B cell (primary cell): ENCODE measurements around the gene ZCCHC10. TPM values are rescaled to one million over a fixed set of nuclear protein-coding genes. Genes with fewer than 3 reads are reported as not detected.
"Not testable (repeated sequence)": the region's sequence is repeated elsewhere in the genome, so short reads cannot be mapped to it uniquely, and the experiment has no call there.

Experiments
- ATAC-seq: fragments of 200-7000 bp; cut with Tn5 transposase; one replicate; pipeline ENCODE4 v1.10.0; 2021; ENCODE audit warnings: low read depth, mild to moderate bottlenecking, moderate number of reproducible peaks, moderate library complexity
- CTCF ChIA-PET: fragments of 350-600 bp; sonication (Branson Sonifier 250); formaldehyde crosslinking; loops from one replicate; lab custom pipeline; 2021; ENCODE audit warnings: antibody characterized with exemption, inconsistent platforms; lab: Charles Lee
- POLR2A ChIA-PET: fragments of 350-600 bp; sonication (Branson Sonifier 250); formaldehyde crosslinking; loops from one replicate; lab custom pipeline; 2021; ENCODE audit warnings: antibody characterized with exemption; lab: Charles Lee
- DNase-seq: peaks from one replicate; pipeline ENCODE4 v3.0.0; 2013
- H2AFZ ChIP-seq: 2 replicates; pipeline ENCODE4 v1.6.1; 2012; ENCODE audit warnings: mild to moderate bottlenecking, low read depth, low read length; ENCODE audit not compliant: insufficient read depth, poor library complexity, severe bottlenecking
- H3K27ac ChIP-seq, 2 donors: 1 replicate in 1 of 2; 2 replicates in 1 of 2; pipeline ENCODE4 v1.5.1; 2012 to 2013; ENCODE audit warnings: low read length in 2 of 2, mild to moderate bottlenecking in 2 of 2, moderate library complexity in 1 of 2
- H3K27me3 ChIP-seq, 4 experiments: fragments of 200-600 bp in 1 of 4; sonication (generic) in 1 of 4; replicated peaks in 1 of 4; 1 replicate in 2 of 4; 2 replicates in 2 of 4; pipeline versions ENCODE4 v1.6.1 to v1.7.0; 2013 to 2016; ENCODE audit warnings: low read length in 3 of 4, mild to moderate bottlenecking in 2 of 4, mixed read lengths in 1 of 4, moderate library complexity in 1 of 4; ENCODE audit not compliant: insufficient read depth in 4 of 4, control insufficient read depth in 3 of 4; ENCODE audit errors: control extremely low read depth in 1 of 4
- H3K36me3 ChIP-seq, 2 experiments: replicated peaks in 1 of 2; 1 replicate in 1 of 2; 2 replicates in 1 of 2; pipeline versions ENCODE4 v1.6.1 to v1.7.1; 2013; ENCODE audit warnings: low read length in 1 of 2; ENCODE audit not compliant: insufficient read depth in 2 of 2, control insufficient read depth in 1 of 2; ENCODE audit errors: control extremely low read depth in 1 of 2, extremely low read depth in 1 of 2
- H3K4me1 ChIP-seq, 2 donors: fragments of 200-600 bp in 1 of 2; sonication (generic) in 1 of 2; 1 replicate in 1 of 2; 2 replicates in 1 of 2; pipeline versions ENCODE4 v1.5.1 to v1.6.1; 2013 to 2017; ENCODE audit warnings: low read length in 2 of 2; ENCODE audit not compliant: control insufficient read depth in 2 of 2, insufficient read depth in 2 of 2
- H3K4me2 ChIP-seq: replicated peaks from 2 replicates; pipeline ENCODE3; 2012; ENCODE audit warnings: mild to moderate bottlenecking, low read depth, low read length; ENCODE audit not compliant: poor library complexity, severe bottlenecking
- H3K4me3 ChIP-seq, 5 experiments: fragments of 200-600 bp in 1 of 5; sonication (generic) in 1 of 5; 1 replicate in 3 of 5; 2 replicates in 2 of 5; pipeline versions ENCODE4 v1.5.1 to v1.7.0; 2011 to 2016; ENCODE audit warnings: low read length in 4 of 5, mild to moderate bottlenecking in 4 of 5, low read depth in 2 of 5, control low read depth in 1 of 5, moderate library complexity in 1 of 5; ENCODE audit not compliant: insufficient read depth in 1 of 5; ENCODE audit errors: control extremely low read depth in 1 of 5, extremely low read depth in 1 of 5
- H3K79me2 ChIP-seq: fragments of 200-600 bp; sonication (generic); one replicate; pipeline ENCODE4 v1.6.0; 2016; ENCODE audit warnings: low read length; ENCODE audit not compliant: control insufficient read depth, insufficient read depth
- H3K9ac ChIP-seq: fragments of 200-600 bp; sonication (generic); 2 replicates; pipeline ENCODE4 v1.6.1; 2017; ENCODE audit warnings: mild to moderate bottlenecking, low read length, moderate library complexity
- H3K9me3 ChIP-seq, 3 donors: one replicate each; pipeline versions ENCODE4 v1.6.1 to v1.7.1; 2013; ENCODE audit warnings: low read length in 2 of 3; ENCODE audit not compliant: control insufficient read depth in 2 of 3, insufficient read depth in 1 of 3; ENCODE audit errors: control extremely low read depth in 1 of 3
- H4K20me1 ChIP-seq: 2 replicates; pipeline ENCODE4 v1.6.0; 2012; ENCODE audit warnings: mild to moderate bottlenecking, low read length; ENCODE audit not compliant: insufficient read depth, control insufficient read depth, poor library complexity, severe bottlenecking
- H3K27ac Mint-ChIP-seq: one replicate; pipeline ENCODE4 v1.8.0; 2021; ENCODE audit warnings: mixed read lengths
- H3K27me3 Mint-ChIP-seq: one replicate; pipeline ENCODE4 v1.8.0; 2021; ENCODE audit warnings: mixed read lengths
- H3K4me1 Mint-ChIP-seq: one replicate; pipeline ENCODE4 v1.8.0; 2021; ENCODE audit warnings: mixed read lengths
- H3K4me3 Mint-ChIP-seq: one replicate; pipeline ENCODE4 v1.8.0; 2021; ENCODE audit warnings: mixed read lengths
- H3K9me3 Mint-ChIP-seq: one replicate; pipeline ENCODE4 v1.8.0; 2022; ENCODE audit warnings: mixed read lengths; ENCODE audit not compliant: insufficient read depth
- CTCF ChIP-seq: fragments of 200-600 bp; IDR thresholded peaks from one replicate; pipeline ENCODE4 v1.8.0; 2022; ENCODE audit warnings: antibody characterized with exemption, mild to moderate bottlenecking
- EZH2 ChIP-seq: IDR thresholded peaks from 2 replicates; pipeline ENCODE4 v1.6.1; 2012; ENCODE audit warnings: borderline replicate concordance, low read depth, mild to moderate bottlenecking, moderate library complexity, low read length; ENCODE audit not compliant: insufficient read depth, poor library complexity, severe bottlenecking
- WGBS: methylation state at CpG from one replicate; pipeline ENCODE4 v1.1.5; 2013; ENCODE audit warnings: missing lambda C conversion rate; ENCODE audit not compliant: insufficient coverage; 5-methylcytosine and 5-hydroxymethylcytosine counted together
- intact Hi-C: fragments of 100-400 bp; cut with micrococcal nuclease; formaldehyde crosslinking; loops from one replicate; pipeline ENCODE4 v1.10.0; 2022
- polyA plus RNA-seq: library from polyadenylated mRNA; depleted of rRNA; stranded (reverse); fragments of >200 nt; gene quantifications from 2 replicates; pipeline ENCODE4 v1.2.3, GENCODE V29; 2012
- total RNA-seq, 2 donors: library from RNA; stranded (reverse); fragments of 120-200 nt in 1 of 2; gene quantifications; 1 replicate in 1 of 2; 2 replicates in 1 of 2; pipeline versions ENCODE4 v1.2.3 to v1.2.4, GENCODE V29; 2013 to 2022

Gene ZCCHC10
- total and polyA plus RNA-seq, 2 donors (not counting 1 experiment from before 2014, with no cell fraction given): 16.5 to 34.0 TPM

- Histone ChIP-seq H3K27me3 (no peaks in the 10 kb centered on the region), H4K20me1 (no peaks in the 10 kb centered on the region), H2AFZ (peak overlapping the region; percentile 99), H3K27ac (peak overlapping the region; percentile 92 to 98), H3K4me3 (peak overlapping the region; percentile 2 to 100 (median 98)), H3K9ac (peak overlapping the region; percentile 99), H3K36me3 (peaks cover 0 to 11% of the 10 kb centered on the region in 2 experiments), H3K9me3 (no peaks in the 10 kb centered on the region), H3K4me1 (peaks cover 29 to 38% of the 10 kb centered on the region in 2 donors), H3K4me2 (peak overlapping the region; percentile 90), H3K79me2 (peaks cover 46% of the 10 kb centered on the region)
- no peak for TF ChIP-seq CTCF
- TF ChIP-seq EZH2: no peak
- peak overlapping the region; percentile 89 for H3K27ac Mint-ChIP-seq
- H3K27me3 Mint-ChIP-seq: no peaks in the 10 kb centered on the region
- H3K4me1 Mint-ChIP-seq: peaks cover 46% of the 10 kb centered on the region
- DNase-seq (no peak), ATAC-seq (no peak)
- intact Hi-C loops: loop anchor here (1.0 to 10.0 kb wide), 3 partner anchors 26 to 938 kb away; partner anchors contain the start of genes AFF4, C5orf15 and HSPA4
- no peaks in the 10 kb centered on the region for H3K9me3 Mint-ChIP-seq
- H3K4me3 Mint-ChIP-seq: peak overlapping the region; percentile 90
- POLR2A ChIA-PET: interaction anchor here (0.7 to 2.0 kb wide), 5 partner anchors 13 to 1075 kb away, joined by 3 to 16 read pairs (median 4); partner anchors contain the start of genes AFF4 and HSPA4
- WGBS: 0% methylated on average over 5 of the region's 15 CpGs
- CTCF ChIA-PET: interaction anchor here (0.7 kb wide), 1 partner anchor 1337 kb away, joined by 4 read pairs; no protein-coding TSS in a partner anchor
These were observed 360 bp upstream of the ZCCHC10 start for GRCh38 chr5:133026664-133027153.

- CTCF ChIA-PET, H2AFZ ChIP-seq: not testable (repeated sequence)
These were observed 6.9 kb downstream of the ZCCHC10 start for GRCh38 chr5:133019471-133019870.

More at GRCh38 chr5:133019471-133019870, 6.9 kb downstream of the ZCCHC10 start:
- H3K4me2 ChIP-seq, H3K4me1 ChIP-seq, ATAC-seq, H3K9ac ChIP-seq, H3K27me3 ChIP-seq, H3K27me3 Mint-ChIP-seq, H3K27ac Mint-ChIP-seq, H3K4me3 ChIP-seq, H3K4me3 Mint-ChIP-seq, H3K27ac ChIP-seq, DNase-seq, H3K9me3 ChIP-seq, H3K9me3 Mint-ChIP-seq: not testable (repeated sequence)
- H3K79me2 ChIP-seq: peaks cover 95% of the 10 kb centered on the region
- WGBS: 100% methylated on average over 4 of the region's 7 CpGs
- intact Hi-C loops: loop anchor here (5.0 kb wide), 1 partner anchor 33 kb away; the partner anchor contains the start of gene HSPA4
- H3K36me3 ChIP-seq: peaks cover 0 to 51% of the 10 kb centered on the region in 2 experiments
- H4K20me1 ChIP-seq: peaks cover 27% of the 10 kb centered on the region
- POLR2A ChIA-PET: interaction anchor here (0.7 kb wide), 1 partner anchor 59 kb away, joined by 6 read pairs; no protein-coding TSS in a partner anchor
- H3K4me1 Mint-ChIP-seq: peaks cover 15% of the 10 kb centered on the region
